Smooth muscle cell (in vitro differentiated cells): ENCODE measurements around the gene LAMTOR5. TPM values are rescaled to one million over a fixed set of nuclear protein-coding genes. Genes with fewer than 3 reads are reported as not detected.
"Not testable (repeated sequence)": the region's sequence is repeated elsewhere in the genome, so short reads cannot be mapped to it uniquely, and the experiment has no call there.

ENCODE experiments used
- DNase-seq: peaks from one replicate; lab custom pipeline; 2025; ENCODE audit not compliant: unreplicated experiment; lab: John Stamatoyannopoulos, UW
- H2AFZ ChIP-seq: fragments of 200-600 bp; sonication (generic); 2 replicates; pipeline ENCODE4 v1.6.0; 2016; ENCODE audit warnings: antibody characterized with exemption, low read depth, mild to moderate bottlenecking
- H3F3A ChIP-seq: fragments of 200-600 bp; sonication (generic); 2 replicates; pipeline ENCODE4 v1.6.0; 2017; ENCODE audit warnings: antibody characterized with exemption, low read depth
- H3K27ac ChIP-seq: fragments of 200-600 bp; sonication (generic); 2 replicates; pipeline ENCODE4 v1.5.1; 2016; ENCODE audit warnings: low read depth, mild to moderate bottlenecking
- H3K27me3 ChIP-seq: fragments of 200-600 bp; sonication (generic); 2 replicates; pipeline ENCODE4 v1.6.1; 2016; ENCODE audit warnings: low read depth, mild to moderate bottlenecking
- H3K36me3 ChIP-seq: fragments of 200-600 bp; sonication (generic); 2 replicates; pipeline ENCODE4 v1.5.1; 2016; ENCODE audit warnings: low read depth
- H3K4me1 ChIP-seq: fragments of 200-600 bp; sonication (generic); 2 replicates; pipeline ENCODE4 v1.5.1; 2016; ENCODE audit warnings: low read depth
- H3K4me2 ChIP-seq: fragments of 200-600 bp; sonication (generic); 2 replicates; pipeline ENCODE4 v1.6.0; 2016; ENCODE audit warnings: mild to moderate bottlenecking
- H3K4me3 ChIP-seq: fragments of 200-600 bp; sonication (generic); 2 replicates; pipeline ENCODE4 v1.5.1; 2016; ENCODE audit warnings: mild to moderate bottlenecking
- H3K79me2 ChIP-seq: fragments of 200-600 bp; sonication (generic); 2 replicates; pipeline ENCODE4 v1.6.0; 2016; ENCODE audit warnings: low read depth, mild to moderate bottlenecking
- H3K9ac ChIP-seq: fragments of 200-600 bp; sonication (generic); 2 replicates; pipeline ENCODE4 v1.6.0; 2016; ENCODE audit warnings: low read depth
- H3K9me3 ChIP-seq: fragments of 200-600 bp; sonication (generic); replicated peaks from 2 replicates; pipeline ENCODE4 v1.5.1; 2016; ENCODE audit warnings: low read depth
- H4K20me1 ChIP-seq: fragments of 200-600 bp; sonication (generic); 2 replicates; pipeline ENCODE4 v1.6.0; 2016; ENCODE audit warnings: low read depth
- WGBS: methylation state at CpG from one replicate; pipeline ENCODE4 v1.1.7; 2016; ENCODE audit warnings: low lambda C conversion rate; 5-methylcytosine and 5-hydroxymethylcytosine counted together
- polyA plus RNA-seq: library from polyadenylated mRNA; unstranded; fragments of >200 nt; fragmentation: Nextera tagmentation; extraction: Ambion mirVana; gene quantifications from 2 replicates; pipeline ENCODE4 v1.2.1, GENCODE V29; 2016
- total RNA-seq: library from RNA; depleted of rRNA; stranded (reverse); fragments of >200 nt; gene quantifications from 2 replicates; pipeline ENCODE4 v1.2.3, GENCODE V29; 2014
- TF ChIP-seq, protein P1 (sequence below): fragments of 200-600 bp; sonication (generic); IDR thresholded peaks from 2 replicates; pipeline ENCODE4 v1.5.1; 2017; ENCODE audit warnings: borderline replicate concordance, mild to moderate bottlenecking, antibody characterized with exemption; ENCODE audit not compliant: insufficient read depth, poor library complexity, severe bottlenecking

LAMTOR5 gene
- total and polyA plus RNA-seq, 2 experiments from 2014 or later: 81.1 to 150 TPM

GRCh38 chr1:110404401-110404800 lies 3.1 kb downstream of the LAMTOR5 start:
- Histone ChIP-seq H3K9ac (no peak overlapping the region), H4K20me1 (no peaks in the 10 kb centered on the region), H3K27ac (no peak overlapping the region), H3K27me3 (no peaks in the 10 kb centered on the region), H3K36me3 (no peaks in the 10 kb centered on the region), H3K79me2 (peaks cover 13% of the 10 kb centered on the region), H3K4me2 (no peak overlapping the region), H2AFZ (no peak overlapping the region), H3K9me3 (no peaks in the 10 kb centered on the region), H3F3A (no peaks in the 10 kb centered on the region), H3K4me3 (no peak overlapping the region), H3K4me1 (peaks cover 3% of the 10 kb centered on the region)
- TF ChIP-seq, protein P1, sequence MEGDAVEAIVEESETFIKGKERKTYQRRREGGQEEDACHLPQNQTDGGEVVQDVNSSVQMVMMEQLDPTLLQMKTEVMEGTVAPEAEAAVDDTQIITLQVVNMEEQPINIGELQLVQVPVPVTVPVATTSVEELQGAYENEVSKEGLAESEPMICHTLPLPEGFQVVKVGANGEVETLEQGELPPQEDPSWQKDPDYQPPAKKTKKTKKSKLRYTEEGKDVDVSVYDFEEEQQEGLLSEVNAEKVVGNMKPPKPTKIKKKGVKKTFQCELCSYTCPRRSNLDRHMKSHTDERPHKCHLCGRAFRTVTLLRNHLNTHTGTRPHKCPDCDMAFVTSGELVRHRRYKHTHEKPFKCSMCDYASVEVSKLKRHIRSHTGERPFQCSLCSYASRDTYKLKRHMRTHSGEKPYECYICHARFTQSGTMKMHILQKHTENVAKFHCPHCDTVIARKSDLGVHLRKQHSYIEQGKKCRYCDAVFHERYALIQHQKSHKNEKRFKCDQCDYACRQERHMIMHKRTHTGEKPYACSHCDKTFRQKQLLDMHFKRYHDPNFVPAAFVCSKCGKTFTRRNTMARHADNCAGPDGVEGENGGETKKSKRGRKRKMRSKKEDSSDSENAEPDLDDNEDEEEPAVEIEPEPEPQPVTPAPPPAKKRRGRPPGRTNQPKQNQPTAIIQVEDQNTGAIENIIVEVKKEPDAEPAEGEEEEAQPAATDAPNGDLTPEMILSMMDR: no peak
- WGBS: 97% methylated on average over 4 of the region's 4 CpGs
- DNase-seq: no peak

GRCh38 chr1:110403805-110404204 lies 3.7 kb downstream of the LAMTOR5 start:
- Histone ChIP-seq H3K79me2 (peaks cover 13% of the 10 kb centered on the region), H4K20me1 (no peaks in the 10 kb centered on the region), H3K4me1 (peaks cover 3% of the 10 kb centered on the region), H3F3A (no peaks in the 10 kb centered on the region), H3K36me3 (no peaks in the 10 kb centered on the region), H3K4me2 (no peak overlapping the region), H3K27ac (no peak overlapping the region), H3K9me3 (no peaks in the 10 kb centered on the region), H3K27me3 (no peaks in the 10 kb centered on the region), H2AFZ (no peak overlapping the region), H3K4me3 (no peak overlapping the region), H3K9ac (no peak overlapping the region)
- TF ChIP-seq, protein P1: no peak
- DNase-seq: no peak
- WGBS: 92% methylated on average over 5 of the region's 5 CpGs

DNA sequence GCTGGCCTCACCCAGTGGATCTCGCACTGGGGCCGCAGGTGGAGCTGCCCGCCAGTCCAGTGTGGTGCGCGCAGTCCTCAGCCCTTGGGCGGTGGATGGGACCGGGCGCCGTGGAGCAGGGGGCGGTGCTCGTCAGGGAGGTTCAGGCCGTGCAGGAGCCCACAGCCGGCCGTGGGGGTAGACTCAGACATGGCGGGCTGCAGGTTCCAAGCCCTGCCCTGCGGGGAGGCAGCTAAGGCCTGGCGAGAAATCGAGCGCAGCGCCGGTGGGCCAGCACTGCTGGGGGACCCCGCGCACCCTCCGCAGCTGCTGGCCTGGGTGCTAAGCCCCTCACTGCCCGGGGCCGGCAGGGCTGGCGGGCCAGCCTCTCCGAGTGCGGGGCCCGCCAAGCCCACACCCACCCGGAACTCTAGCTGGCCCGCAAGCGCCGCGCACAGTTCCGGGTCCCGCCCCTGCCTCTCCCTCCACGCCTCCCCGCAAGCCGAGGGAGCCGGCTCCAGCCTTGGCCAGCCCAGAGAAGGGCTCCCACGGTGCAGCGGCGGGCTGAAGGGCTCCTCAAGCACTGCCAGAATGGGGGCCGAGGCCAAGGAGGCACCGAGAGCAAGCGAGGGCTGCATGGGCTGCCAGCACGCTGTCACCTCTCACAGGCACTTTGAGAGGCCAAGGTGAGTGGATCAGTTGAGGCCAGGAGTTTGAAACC lies 11.1 kb downstream of the LAMTOR5 start:
- not testable (repeated sequence) for H3K4me2 ChIP-seq, H3K4me3 ChIP-seq, H3K79me2 ChIP-seq, H4K20me1 ChIP-seq, H3K27me3 ChIP-seq, H3K36me3 ChIP-seq, DNase-seq, H3K9ac ChIP-seq, H2AFZ ChIP-seq, H3K27ac ChIP-seq, H3K9me3 ChIP-seq
- Histone ChIP-seq H3K4me1 (peaks cover 12% of the 10 kb centered on the region), H3F3A (peaks cover 18% of the 10 kb centered on the region)
- WGBS: 95% methylated on average over 35 of the region's 48 CpGs

- 92% methylated on average over 3 of the region's 3 CpGs for WGBS
- Histone ChIP-seq H3K4me2 (peak overlapping the region; percentile 30), H3K27ac (peak overlapping the region; percentile 78)
Observed at GRCh38 chr1:110394493-110394820, 13.0 kb downstream of the LAMTOR5 start.

More at GRCh38 chr1:110394493-110394820, 13.0 kb downstream of the LAMTOR5 start:
- H3K27me3 ChIP-seq: no peaks in the 10 kb centered on the region
- H3K9ac ChIP-seq: no peak overlapping the region
- no peaks in the 10 kb centered on the region for H3K79me2 ChIP-seq
- no peaks in the 10 kb centered on the region for H3K9me3 ChIP-seq
- peaks cover 29% of the 10 kb centered on the region for H3K4me1 ChIP-seq
- no peaks in the 10 kb centered on the region for H4K20me1 ChIP-seq
- H3K36me3 ChIP-seq: no peaks in the 10 kb centered on the region
- TF ChIP-seq, protein P1: no peak
- H2AFZ ChIP-seq: no peak overlapping the region
- no peak overlapping the region for H3K4me3 ChIP-seq
- peaks cover 25% of the 10 kb centered on the region for H3F3A ChIP-seq
- no peak for DNase-seq
